ENCODE data around the gene CST3. TPM values are rescaled to one million over a fixed set of nuclear protein-coding genes. Genes with fewer than 3 reads are reported as not detected.

Gene CST3
- total RNA-seq, 1 experiment from 2014 or later: 82.7 TPM

GRCh38 chr20:23584434-23585199 lies 53.1 kb downstream of the CST3 start:
- intact Hi-C loops (cut with micrococcal nuclease; ENCODE audit: unreplicated experiment): no loop called here
- TF ChIP-seq CTCF (conservative IDR thresholded peaks at IDR 0.05; ENCODE audit: low read depth, low read length): no peak
- no peak for TF ChIP-seq EZH2 (IDR thresholded peaks at IDR 0.05; ENCODE audit: borderline replicate concordance, low read depth, low read length, poor library complexity, severe bottlenecking)
- no TSS peak for BruUV-seq (replicated peaks)
- Histone ChIP-seq H3K4me1 (ENCODE audit: insufficient read depth, low read length, poor library complexity, severe bottlenecking) (no peaks in the 10 kb centered on the region), H3K4me3 (ENCODE audit: low read depth, low read length, poor library complexity, severe bottlenecking) (no peak overlapping the region), H3K27ac (ENCODE audit: low read depth, low read length, poor library complexity, severe bottlenecking) (no peak overlapping the region), H3K27me3 (replicated peaks; ENCODE audit: insufficient read depth, low read depth, low read length, poor library complexity) (no peaks in the 10 kb centered on the region), H3K9me3 (ENCODE audit: low read depth, low read length, poor library complexity, severe bottlenecking) (no peaks in the 10 kb centered on the region), H3K36me3 (ENCODE audit: insufficient read depth, low read length, poor library complexity, severe bottlenecking) (no peaks in the 10 kb centered on the region)
- ChIA-PET CTCF (no interaction called here), POLR2A (ENCODE audit: low non-redundant PET) (no interaction called here)
- DNase-seq (ENCODE audit: low spot score): no peak

Other genes with a start within 250 kb of the CST3 start
- gene NAPB, start 216.5 kb downstream of the CST3 start, total RNA-seq (2021): 9.6 and 11.6 TPM in 2 replicates
- not detected in 2 replicates for gene CSTL1, start 198.3 kb downstream of the CST3 start, total RNA-seq (2021)
- gene CST11, start 185.1 kb downstream of the CST3 start, total RNA-seq (2021): not detected in 2 replicates
- not detected in 2 replicates for gene CST8, start 146.8 kb downstream of the CST3 start, total RNA-seq (2021)
- not detected in 2 replicates for gene CST9L, start 69.5 kb downstream of the CST3 start, total RNA-seq (2021)
- not detected in 2 replicates for gene CST9, start 32.0 kb downstream of the CST3 start, total RNA-seq (2021)
- gene CST4, start 51.1 kb upstream of the CST3 start, total RNA-seq (2021): not detected in 2 replicates
- gene CST1, start 113.0 kb upstream of the CST3 start, total RNA-seq (2021): not detected in 2 replicates
- not detected in 2 replicates for gene CST2, start 188.8 kb upstream of the CST3 start, total RNA-seq (2021)
- gene CST5, start 241.8 kb upstream of the CST3 start, total RNA-seq (2021): not detected in 2 replicates